ENCODE data around the gene DLEC1.

DNA sequence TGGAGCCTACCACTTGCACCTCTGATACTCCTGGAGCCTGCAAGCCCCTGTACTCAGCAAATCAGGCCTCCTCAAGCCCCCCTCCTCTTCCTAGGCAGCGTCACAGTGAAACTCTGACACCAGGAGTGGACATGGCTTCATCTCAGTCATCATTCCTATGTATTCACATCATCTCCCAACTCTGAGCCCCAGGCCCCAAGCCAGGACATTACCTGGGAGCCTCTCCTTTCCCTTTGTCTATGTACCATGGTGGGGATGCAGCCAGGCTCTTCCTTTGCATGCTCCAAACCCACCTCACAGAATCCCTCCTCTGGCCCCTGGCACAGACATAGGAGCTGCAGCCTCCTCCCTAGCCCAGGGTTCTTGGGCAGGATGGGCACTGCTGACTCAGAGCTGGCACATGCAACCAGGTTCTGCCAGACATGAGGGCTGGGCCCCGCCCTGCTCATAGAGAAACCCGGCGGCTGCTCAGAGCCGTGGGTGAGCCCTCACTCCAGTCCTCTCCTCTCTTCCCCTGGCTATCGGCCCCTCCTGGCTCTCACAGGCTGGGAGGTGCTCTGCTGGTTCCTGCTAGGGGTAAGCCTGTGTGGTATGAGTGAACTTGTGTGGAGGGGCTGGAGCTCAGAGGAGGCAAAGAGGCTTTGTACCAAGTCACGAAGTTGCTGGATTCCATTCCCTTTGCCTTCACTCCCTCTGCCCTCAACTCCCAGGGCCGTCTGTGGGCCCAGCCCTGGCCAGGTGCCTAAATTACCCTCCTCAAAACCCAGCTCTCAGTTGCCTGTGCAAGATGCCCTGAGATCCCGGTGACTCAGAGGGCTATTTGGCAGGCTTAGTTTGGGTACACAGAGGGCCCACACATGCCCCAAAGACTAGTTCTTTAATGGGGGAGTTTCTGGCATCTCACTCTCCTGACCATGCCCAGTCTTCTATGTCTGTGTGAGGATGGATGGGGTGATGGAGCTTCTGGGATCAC lies 7.7 kb upstream of the DLEC1 start:
- TF ChIP-seq, protein P1, sequence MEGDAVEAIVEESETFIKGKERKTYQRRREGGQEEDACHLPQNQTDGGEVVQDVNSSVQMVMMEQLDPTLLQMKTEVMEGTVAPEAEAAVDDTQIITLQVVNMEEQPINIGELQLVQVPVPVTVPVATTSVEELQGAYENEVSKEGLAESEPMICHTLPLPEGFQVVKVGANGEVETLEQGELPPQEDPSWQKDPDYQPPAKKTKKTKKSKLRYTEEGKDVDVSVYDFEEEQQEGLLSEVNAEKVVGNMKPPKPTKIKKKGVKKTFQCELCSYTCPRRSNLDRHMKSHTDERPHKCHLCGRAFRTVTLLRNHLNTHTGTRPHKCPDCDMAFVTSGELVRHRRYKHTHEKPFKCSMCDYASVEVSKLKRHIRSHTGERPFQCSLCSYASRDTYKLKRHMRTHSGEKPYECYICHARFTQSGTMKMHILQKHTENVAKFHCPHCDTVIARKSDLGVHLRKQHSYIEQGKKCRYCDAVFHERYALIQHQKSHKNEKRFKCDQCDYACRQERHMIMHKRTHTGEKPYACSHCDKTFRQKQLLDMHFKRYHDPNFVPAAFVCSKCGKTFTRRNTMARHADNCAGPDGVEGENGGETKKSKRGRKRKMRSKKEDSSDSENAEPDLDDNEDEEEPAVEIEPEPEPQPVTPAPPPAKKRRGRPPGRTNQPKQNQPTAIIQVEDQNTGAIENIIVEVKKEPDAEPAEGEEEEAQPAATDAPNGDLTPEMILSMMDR (IDR thresholded peaks at IDR 0.05), result no peak
- TF ChIP-seq POLR2A (IDR thresholded peaks at IDR 0.05), result no peak
